Bronchial epithelial cell (primary cell): ENCODE measurements around the gene FRY. TPM values are rescaled to one million over a fixed set of nuclear protein-coding genes. Genes with fewer than 3 reads are reported as not detected.

Experiments
- DNase-seq: peaks from one replicate; pipeline ENCODE4 v3.0.0-alpha.2; 2010; ENCODE audit warnings: low read depth
- FAIRE-seq: peaks from 2 replicates; lab custom pipeline; 2011; peaks lifted over from hg19 to GRCh38; lab: Jason Lieb, UNC
- H3K27me3 ChIP-seq: 2 replicates; pipeline ENCODE4 v1.5.1; 2011; ENCODE audit warnings: low read length; ENCODE audit not compliant: control insufficient read depth, insufficient read depth
- H3K36me3 ChIP-seq: 2 replicates; pipeline ENCODE4 v1.5.1; 2011; ENCODE audit warnings: low read length; ENCODE audit not compliant: control insufficient read depth, insufficient read depth
- H3K4me3 ChIP-seq: 2 replicates; pipeline ENCODE4 v1.5.1; 2011; ENCODE audit warnings: mild to moderate bottlenecking, low read depth, low read length, control low read depth
- total RNA-seq: library from RNA; depleted of rRNA; stranded (reverse); fragments of >200 nt; gene quantifications from 2 replicates; pipeline ENCODE4 v1.2.1, GENCODE V29; 2014
- TF ChIP-seq, protein P1 (sequence below): IDR thresholded peaks from 2 replicates; pipeline ENCODE4 v1.5.1; 2011; ENCODE audit warnings: mild to moderate bottlenecking, moderate library complexity, low read length, control low read depth, inconsistent platforms; ENCODE audit not compliant: insufficient read depth, severe bottlenecking

FRY gene
- total RNA-seq, 1 donor from 2014 or later = 0.79 TPM

DNA sequence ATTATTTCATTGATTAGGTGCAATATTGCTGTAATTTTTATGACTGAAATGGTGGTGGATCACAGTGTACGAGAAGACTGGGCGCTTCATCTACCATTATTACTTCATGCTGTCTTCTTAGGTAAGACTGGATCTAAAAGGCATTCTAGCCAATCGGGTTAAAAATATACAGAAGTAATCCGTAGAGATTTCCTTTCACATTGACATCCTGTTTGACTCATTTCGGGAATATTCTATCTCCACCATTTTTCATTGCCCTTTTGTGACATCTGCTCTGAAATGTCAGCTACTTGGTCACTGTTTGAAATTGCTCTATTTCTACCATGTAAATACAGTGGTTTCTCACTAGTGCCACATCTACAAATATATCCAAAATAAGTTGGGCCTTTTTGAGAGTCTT is 193.3 kb downstream of the FRY start:
- Histone ChIP-seq H3K36me3 (no peaks in the 10 kb centered on the region), H3K27me3 (no peaks in the 10 kb centered on the region), H3K4me3 (no peak overlapping the region)
- TF ChIP-seq, protein P1, sequence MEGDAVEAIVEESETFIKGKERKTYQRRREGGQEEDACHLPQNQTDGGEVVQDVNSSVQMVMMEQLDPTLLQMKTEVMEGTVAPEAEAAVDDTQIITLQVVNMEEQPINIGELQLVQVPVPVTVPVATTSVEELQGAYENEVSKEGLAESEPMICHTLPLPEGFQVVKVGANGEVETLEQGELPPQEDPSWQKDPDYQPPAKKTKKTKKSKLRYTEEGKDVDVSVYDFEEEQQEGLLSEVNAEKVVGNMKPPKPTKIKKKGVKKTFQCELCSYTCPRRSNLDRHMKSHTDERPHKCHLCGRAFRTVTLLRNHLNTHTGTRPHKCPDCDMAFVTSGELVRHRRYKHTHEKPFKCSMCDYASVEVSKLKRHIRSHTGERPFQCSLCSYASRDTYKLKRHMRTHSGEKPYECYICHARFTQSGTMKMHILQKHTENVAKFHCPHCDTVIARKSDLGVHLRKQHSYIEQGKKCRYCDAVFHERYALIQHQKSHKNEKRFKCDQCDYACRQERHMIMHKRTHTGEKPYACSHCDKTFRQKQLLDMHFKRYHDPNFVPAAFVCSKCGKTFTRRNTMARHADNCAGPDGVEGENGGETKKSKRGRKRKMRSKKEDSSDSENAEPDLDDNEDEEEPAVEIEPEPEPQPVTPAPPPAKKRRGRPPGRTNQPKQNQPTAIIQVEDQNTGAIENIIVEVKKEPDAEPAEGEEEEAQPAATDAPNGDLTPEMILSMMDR = no peak
- FAIRE-seq (no peak), DNase-seq (no peak)

DNA sequence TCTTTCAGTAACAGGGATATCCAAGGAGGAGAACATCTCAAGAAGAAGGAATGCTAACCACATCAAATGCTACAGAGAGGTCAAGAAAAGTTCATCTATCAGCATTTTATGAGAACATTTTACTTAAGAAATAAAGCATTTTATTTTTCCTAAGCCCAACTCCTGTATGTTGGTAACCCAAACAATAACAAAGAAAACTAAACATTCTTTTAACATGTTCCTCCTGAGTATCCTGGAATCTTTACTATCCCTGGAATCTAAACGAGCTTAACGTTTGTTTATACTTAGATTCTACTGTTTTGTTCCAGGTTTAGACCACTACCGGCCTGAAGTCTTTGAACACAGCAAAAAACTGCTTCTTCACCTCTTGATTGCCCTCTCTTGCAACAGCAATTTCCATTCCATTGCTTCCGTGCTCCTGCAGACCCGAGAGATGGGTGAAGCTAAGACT is 193.9 kb downstream of the FRY start:
- DNase-seq = no peak
- TF ChIP-seq, protein P1 = no peak
- no peak for FAIRE-seq
- no peak overlapping the region for H3K4me3 ChIP-seq
- H3K36me3 ChIP-seq = no peaks in the 10 kb centered on the region
- no peaks in the 10 kb centered on the region for H3K27me3 ChIP-seq

DNA sequence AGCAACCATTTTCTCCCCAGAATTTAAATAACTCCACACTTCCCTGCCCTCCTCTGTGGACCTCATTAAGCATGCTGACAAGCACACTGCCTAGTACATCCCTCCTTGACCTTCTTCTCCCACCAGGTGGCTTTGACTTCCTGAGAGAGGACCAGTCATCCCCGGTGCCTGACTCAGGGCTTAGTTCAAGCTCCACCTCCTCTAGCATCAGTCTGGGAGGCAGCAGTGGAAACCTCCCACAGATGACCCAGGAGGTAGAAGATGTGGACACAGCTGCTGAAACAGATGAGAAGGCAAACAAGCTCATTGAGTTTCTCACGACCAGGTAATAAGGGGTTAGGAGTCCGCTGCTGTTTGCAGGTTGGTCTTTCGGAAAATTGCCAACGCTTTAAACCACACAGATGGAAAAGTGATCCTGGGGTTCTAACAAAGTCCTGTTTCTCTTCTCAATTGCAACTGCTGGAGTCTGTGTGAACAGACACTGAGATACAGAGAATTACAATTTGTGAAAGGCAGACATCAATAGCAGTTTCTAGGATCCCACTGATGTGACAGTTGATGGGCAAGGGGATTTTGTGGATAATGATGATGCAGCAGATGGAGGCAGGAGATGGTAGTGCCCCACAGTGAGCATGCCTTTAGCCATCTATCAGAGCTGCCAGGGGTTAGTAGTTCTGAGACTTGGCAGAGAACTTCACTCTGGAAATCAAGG is 196.9 kb downstream of the FRY start:
- no peaks in the 10 kb centered on the region for H3K36me3 ChIP-seq
- H3K4me3 ChIP-seq = no peak overlapping the region
- DNase-seq = peak; percentile 37
- H3K27me3 ChIP-seq = no peaks in the 10 kb centered on the region
- no peak for FAIRE-seq
- TF ChIP-seq, protein P1 = no peak

DNA sequence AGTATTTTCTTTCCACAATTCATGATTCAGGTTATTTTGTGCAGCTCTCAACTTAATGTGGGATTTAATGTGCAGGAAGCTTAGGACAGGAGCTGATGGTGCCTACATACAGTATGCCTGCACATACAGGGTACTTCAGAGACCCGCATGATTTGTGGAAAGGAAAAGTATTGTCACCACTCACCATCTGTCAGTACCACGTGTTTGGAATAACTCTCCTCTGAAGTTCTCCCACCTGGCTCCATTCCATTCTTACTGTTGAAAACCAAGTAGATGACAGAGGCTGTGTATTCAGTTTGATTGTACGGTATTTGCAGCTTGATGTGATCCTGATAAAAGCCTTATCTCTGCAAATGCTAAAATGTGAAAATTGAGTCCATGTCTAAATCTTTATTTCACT is 197.9 kb downstream of the FRY start:
- H3K27me3 ChIP-seq = no peaks in the 10 kb centered on the region

DNA sequence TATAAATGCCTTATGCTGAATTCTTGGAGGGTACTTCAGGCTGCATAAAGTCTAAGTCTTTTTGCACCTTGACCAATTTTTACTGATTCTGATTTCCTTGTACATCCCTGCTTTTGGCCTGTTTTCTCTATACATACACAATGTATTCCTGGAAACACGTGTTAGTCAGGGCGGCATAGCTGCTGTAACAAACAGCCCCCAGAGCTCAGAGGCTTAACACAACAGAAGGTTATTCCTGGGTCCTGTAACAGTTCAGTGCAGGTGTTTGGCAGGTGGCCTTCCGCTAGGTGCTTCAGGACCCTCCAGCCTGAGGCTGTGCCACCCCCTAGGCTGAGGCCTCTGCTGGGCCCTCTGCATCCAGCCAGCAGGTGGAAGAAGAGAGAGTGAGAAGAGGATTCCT is 200.7 kb downstream of the FRY start:
- Histone ChIP-seq H3K36me3 (no peaks in the 10 kb centered on the region), H3K27me3 (no peaks in the 10 kb centered on the region), H3K4me3 (no peak overlapping the region)
- no peak for FAIRE-seq
- DNase-seq = no peak
- TF ChIP-seq, protein P1 = no peak

More for the DNA sequence above, 197.9 kb downstream of the FRY start:
- H3K4me3 ChIP-seq = no peak overlapping the region
- no peaks in the 10 kb centered on the region for H3K36me3 ChIP-seq
- FAIRE-seq = no peak
- no peak for DNase-seq
- TF ChIP-seq, protein P1 = no peak

DNA sequence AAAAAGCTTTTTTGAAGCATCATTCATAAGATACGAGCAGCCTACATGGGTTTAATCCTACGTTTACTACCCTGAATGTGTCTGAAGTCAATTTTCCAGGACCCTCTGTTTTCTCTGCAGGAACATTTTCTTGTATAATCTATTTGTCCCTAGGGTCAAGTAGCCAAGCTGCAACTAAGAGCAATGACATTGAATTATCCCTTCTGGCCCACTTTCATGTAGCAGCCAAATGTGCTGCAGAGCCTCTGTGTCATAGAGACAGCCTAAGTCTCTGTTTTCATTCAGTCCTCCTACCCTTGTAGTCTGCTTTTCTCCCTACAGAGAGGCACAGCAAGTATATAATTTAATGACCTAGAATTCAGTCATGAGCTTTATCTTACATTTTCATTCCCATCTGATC is 201.5 kb downstream of the FRY start:
- Histone ChIP-seq H3K36me3 (no peaks in the 10 kb centered on the region), H3K4me3 (no peak overlapping the region), H3K27me3 (no peaks in the 10 kb centered on the region)
- FAIRE-seq = no peak
- no peak for DNase-seq
- TF ChIP-seq, protein P1 = no peak
